Neural progenitor cell (in vitro differentiated cells): ENCODE results near the gene APOBEC3H. TPM values are rescaled to one million over a fixed set of nuclear protein-coding genes. Genes with fewer than 3 reads are reported as not detected.

Experiments
- DNase-seq: peaks from one replicate; pipeline ENCODE4 v3.0.0-alpha.2; 2016; ENCODE audit warnings: low spot score
- H2AFZ ChIP-seq: fragments of 200-600 bp; sonication (generic); replicated peaks from 2 replicates; pipeline ENCODE4 v1.6.1; 2016; ENCODE audit warnings: antibody characterized with exemption
- H3F3A ChIP-seq: fragments of 200-600 bp; sonication (generic); 2 replicates; pipeline ENCODE4 v1.6.1; 2016; ENCODE audit warnings: antibody characterized with exemption, low read depth
- H3K27ac ChIP-seq: fragments of 200-600 bp; sonication (generic); 2 replicates; pipeline ENCODE4 v1.5.1; 2016; ENCODE audit warnings: mild to moderate bottlenecking
- H3K27me3 ChIP-seq: fragments of 200-600 bp; sonication (generic); 2 replicates; pipeline ENCODE4 v1.6.1; 2016; ENCODE audit warnings: mild to moderate bottlenecking, moderate library complexity
- H3K36me3 ChIP-seq: fragments of 200-600 bp; sonication (generic); 2 replicates; pipeline ENCODE4 v1.5.1; 2016
- H3K4me1 ChIP-seq: fragments of 200-600 bp; sonication (generic); 2 replicates; pipeline ENCODE4 v1.6.1; 2016; ENCODE audit warnings: mixed run types
- H3K4me2 ChIP-seq: fragments of 200-600 bp; sonication (generic); 2 replicates; pipeline ENCODE4 v1.6.1; 2016
- H3K4me3 ChIP-seq: fragments of 200-600 bp; sonication (generic); 2 replicates; pipeline ENCODE4 v1.5.1; 2016
- H3K79me2 ChIP-seq: fragments of 200-600 bp; sonication (generic); 2 replicates; pipeline ENCODE4 v1.6.1; 2016; ENCODE audit warnings: low read depth
- H3K9ac ChIP-seq: fragments of 200-600 bp; sonication (generic); 2 replicates; pipeline ENCODE4 v1.6.1; 2016
- H3K9me3 ChIP-seq: fragments of 200-600 bp; sonication (generic); 2 replicates; pipeline ENCODE4 v1.5.1; 2016; ENCODE audit warnings: low read depth
- H4K20me1 ChIP-seq: fragments of 200-600 bp; sonication (generic); 2 replicates; pipeline ENCODE4 v1.6.1; 2016; ENCODE audit warnings: low read depth
- H3K27ac Mint-ChIP-seq: 3 replicates; pipeline ENCODE4 v1.8.0; 2021; ENCODE audit warnings: mixed read lengths
- H3K27me3 Mint-ChIP-seq: 2 replicates; pipeline ENCODE4 v1.8.0; 2022; ENCODE audit warnings: low read depth, mild to moderate bottlenecking, inconsistent platforms, moderate library complexity, mixed read lengths; ENCODE audit not compliant: insufficient read depth
- H3K36me3 Mint-ChIP-seq: 3 replicates; pipeline ENCODE4 v1.8.0; 2021; ENCODE audit warnings: mixed read lengths
- H3K4me1 Mint-ChIP-seq: 3 replicates; pipeline ENCODE4 v1.8.0; 2021; ENCODE audit warnings: mixed read lengths
- H3K4me3 Mint-ChIP-seq: 3 replicates; pipeline ENCODE4 v1.8.0; 2021; ENCODE audit warnings: mild to moderate bottlenecking, moderate library complexity, mixed read lengths
- H3K9me3 Mint-ChIP-seq: 3 replicates; pipeline ENCODE4 v1.8.0; 2020; ENCODE audit warnings: mixed read lengths
- EZH2 ChIP-seq: fragments of 200-600 bp; sonication (generic); IDR thresholded peaks from 2 replicates; pipeline ENCODE4 v1.6.1; 2017; ENCODE audit warnings: antibody characterized with exemption, mild to moderate bottlenecking, moderate library complexity
- EZH2phosphoT487 ChIP-seq: fragments of 200-600 bp; sonication (generic); IDR thresholded peaks from 2 replicates; pipeline ENCODE4 v1.6.1; 2017; ENCODE audit warnings: antibody characterized with exemption
- total RNA-seq: library from RNA; depleted of rRNA; stranded (reverse); fragments of >200 nt; gene quantifications from 2 replicates; pipeline ENCODE4 v1.2.3, GENCODE V29; 2015; ENCODE audit warnings: low replicate concordance
- TF ChIP-seq, protein P1 (sequence below): fragments of 200-600 bp; sonication (generic); IDR thresholded peaks from 2 replicates; pipeline ENCODE4 v1.5.1; 2017; ENCODE audit warnings: antibody characterized with exemption, mild to moderate bottlenecking

The APOBEC3H gene
- total RNA-seq, 1 donor from 2014 or later: 1.4 TPM

DNA sequence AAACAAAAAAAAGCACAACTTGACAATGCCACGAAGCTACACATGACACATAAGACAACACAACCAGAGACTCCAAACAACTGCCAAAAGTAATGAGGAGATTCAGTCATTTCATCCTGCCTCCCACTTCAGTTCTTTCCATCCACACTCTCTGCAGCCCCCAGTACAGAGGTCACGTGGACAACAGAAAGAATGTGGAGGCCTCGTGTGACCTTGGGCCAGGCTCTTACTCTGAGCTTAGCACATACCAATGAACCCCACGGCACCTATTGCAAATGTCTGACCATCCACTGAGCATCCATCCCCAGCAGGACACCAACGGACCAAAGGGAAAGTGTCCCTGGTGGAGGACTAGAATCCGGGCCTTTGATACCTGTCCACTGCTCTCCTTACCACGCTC, 42.9 kb downstream of the APOBEC3H start:
- peaks cover 6% of the 10 kb centered on the region for H3K4me1 ChIP-seq
- peak overlapping the region; percentile 4 for H3K4me3 Mint-ChIP-seq
- H3K9me3 ChIP-seq: no peaks in the 10 kb centered on the region
- H3F3A ChIP-seq: peaks cover 18% of the 10 kb centered on the region
- H3K27ac Mint-ChIP-seq: peak overlapping the region; percentile 68
- H3K4me1 Mint-ChIP-seq: peaks cover 27% of the 10 kb centered on the region
- no peak for DNase-seq
- no peak overlapping the region for H3K27ac ChIP-seq
- H3K4me2 ChIP-seq: no peak overlapping the region
- no peak overlapping the region for H3K9ac ChIP-seq
- no peaks in the 10 kb centered on the region for H3K36me3 Mint-ChIP-seq
- H3K27me3 ChIP-seq: peaks cover 18% of the 10 kb centered on the region
- no peaks in the 10 kb centered on the region for H3K9me3 Mint-ChIP-seq
- peaks cover 8% of the 10 kb centered on the region for H3K27me3 Mint-ChIP-seq
- peaks cover 3% of the 10 kb centered on the region for H4K20me1 ChIP-seq
- H3K4me3 ChIP-seq: no peak overlapping the region
- no peak overlapping the region for H2AFZ ChIP-seq
- no peaks in the 10 kb centered on the region for H3K79me2 ChIP-seq
- no peaks in the 10 kb centered on the region for H3K36me3 ChIP-seq
- no peak for TF ChIP-seq EZH2
- TF ChIP-seq, protein P1, sequence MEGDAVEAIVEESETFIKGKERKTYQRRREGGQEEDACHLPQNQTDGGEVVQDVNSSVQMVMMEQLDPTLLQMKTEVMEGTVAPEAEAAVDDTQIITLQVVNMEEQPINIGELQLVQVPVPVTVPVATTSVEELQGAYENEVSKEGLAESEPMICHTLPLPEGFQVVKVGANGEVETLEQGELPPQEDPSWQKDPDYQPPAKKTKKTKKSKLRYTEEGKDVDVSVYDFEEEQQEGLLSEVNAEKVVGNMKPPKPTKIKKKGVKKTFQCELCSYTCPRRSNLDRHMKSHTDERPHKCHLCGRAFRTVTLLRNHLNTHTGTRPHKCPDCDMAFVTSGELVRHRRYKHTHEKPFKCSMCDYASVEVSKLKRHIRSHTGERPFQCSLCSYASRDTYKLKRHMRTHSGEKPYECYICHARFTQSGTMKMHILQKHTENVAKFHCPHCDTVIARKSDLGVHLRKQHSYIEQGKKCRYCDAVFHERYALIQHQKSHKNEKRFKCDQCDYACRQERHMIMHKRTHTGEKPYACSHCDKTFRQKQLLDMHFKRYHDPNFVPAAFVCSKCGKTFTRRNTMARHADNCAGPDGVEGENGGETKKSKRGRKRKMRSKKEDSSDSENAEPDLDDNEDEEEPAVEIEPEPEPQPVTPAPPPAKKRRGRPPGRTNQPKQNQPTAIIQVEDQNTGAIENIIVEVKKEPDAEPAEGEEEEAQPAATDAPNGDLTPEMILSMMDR: no peak
- no peak for TF ChIP-seq EZH2phosphoT487

DNA sequence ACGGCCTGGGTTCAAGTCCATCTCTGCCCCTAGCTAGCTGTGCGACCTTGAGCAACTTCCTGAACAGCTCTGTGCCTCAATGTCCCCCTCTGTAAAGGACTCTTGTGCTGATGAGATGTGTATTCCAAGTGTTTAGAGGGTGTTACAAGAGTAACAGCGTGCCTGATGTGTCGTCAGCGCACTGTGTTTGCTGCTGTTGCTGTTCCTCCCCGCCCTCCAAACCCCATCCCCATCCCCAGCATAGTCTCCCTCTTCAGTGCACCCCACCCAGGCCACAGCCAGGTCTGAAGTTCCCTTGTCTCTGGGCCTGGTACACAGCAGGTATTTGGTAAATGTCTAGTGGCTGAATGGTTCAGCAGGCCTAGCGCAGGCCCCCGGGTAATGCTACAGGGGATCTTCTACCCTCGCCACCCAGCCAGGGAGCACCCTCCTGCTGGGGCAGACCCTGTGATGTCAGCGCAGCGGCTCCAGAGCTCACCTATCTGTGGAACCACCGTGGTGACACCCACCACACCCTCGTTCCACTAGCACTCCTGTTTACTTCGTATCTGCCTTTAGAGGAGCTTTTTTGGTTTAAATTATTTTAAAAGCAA, 45.1 kb downstream of the APOBEC3H start:
- H3K4me2 ChIP-seq: no peak overlapping the region
- TF ChIP-seq EZH2 (no peak), EZH2phosphoT487 (no peak)
- TF ChIP-seq, protein P1: no peak
- no peak overlapping the region for H3K4me3 ChIP-seq
- no peaks in the 10 kb centered on the region for H3K9me3 ChIP-seq
- peaks cover 18% of the 10 kb centered on the region for H3K27me3 ChIP-seq
- H3K9ac ChIP-seq: no peak overlapping the region
- peaks cover 6% of the 10 kb centered on the region for H3K4me1 ChIP-seq
- no peaks in the 10 kb centered on the region for H3K79me2 ChIP-seq
- H2AFZ ChIP-seq: no peak overlapping the region
- H3F3A ChIP-seq: peaks cover 31% of the 10 kb centered on the region
- H3K9me3 Mint-ChIP-seq: no peaks in the 10 kb centered on the region
- H3K27me3 Mint-ChIP-seq: peaks cover 10% of the 10 kb centered on the region
- DNase-seq: no peak
- no peak overlapping the region for H3K27ac Mint-ChIP-seq
- H3K36me3 ChIP-seq: no peaks in the 10 kb centered on the region
- peaks cover 3% of the 10 kb centered on the region for H4K20me1 ChIP-seq
- H3K4me1 Mint-ChIP-seq: peaks cover 26% of the 10 kb centered on the region
- H3K4me3 Mint-ChIP-seq: no peak overlapping the region
- H3K36me3 Mint-ChIP-seq: no peaks in the 10 kb centered on the region
- no peak overlapping the region for H3K27ac ChIP-seq

DNA sequence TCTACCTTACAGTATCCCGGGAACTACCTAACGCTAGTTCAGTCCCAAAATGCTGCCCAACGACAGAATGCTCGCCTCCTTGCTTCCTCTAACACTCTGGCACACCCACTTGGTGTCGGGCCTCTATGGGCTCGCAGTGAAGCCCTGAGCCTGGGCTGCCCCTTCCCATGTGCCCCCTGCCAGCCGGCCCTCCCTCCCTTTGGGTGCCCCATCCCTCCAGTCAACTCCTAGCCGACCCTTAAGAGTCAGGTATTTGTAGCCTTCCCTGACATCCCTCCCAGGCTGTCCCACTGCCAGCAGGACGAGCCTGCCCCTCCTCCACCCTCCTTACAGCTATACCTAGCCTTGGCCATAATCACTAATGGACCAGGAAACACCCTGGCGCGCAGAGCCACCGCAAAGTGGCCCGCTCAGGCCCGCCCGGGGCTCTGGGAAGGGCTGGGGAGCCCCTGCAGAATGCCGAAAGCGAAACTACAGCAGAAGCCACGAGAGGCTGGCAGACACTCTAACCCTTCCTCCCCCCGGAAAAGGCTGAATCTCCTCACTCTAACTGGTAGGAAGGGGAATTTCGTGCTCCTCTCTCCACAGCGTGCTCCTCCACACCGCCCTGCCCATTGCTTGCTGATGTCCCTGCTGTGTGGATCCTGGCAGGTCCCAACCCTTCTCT, 47.2 kb downstream of the APOBEC3H start:
- Histone ChIP-seq H3K27ac (no peak overlapping the region), H3F3A (peaks cover 31% of the 10 kb centered on the region), H3K9me3 (no peaks in the 10 kb centered on the region), H3K36me3 (no peaks in the 10 kb centered on the region), H3K4me2 (peak overlapping the region; percentile 91), H3K4me1 (peaks cover 6% of the 10 kb centered on the region), H3K9ac (no peak overlapping the region), H3K27me3 (peaks cover 18% of the 10 kb centered on the region), H3K4me3 (peak overlapping the region; percentile 96), H4K20me1 (peaks cover 3% of the 10 kb centered on the region), H2AFZ (no peak overlapping the region), H3K79me2 (no peaks in the 10 kb centered on the region)
- H3K27me3 Mint-ChIP-seq: peaks cover 10% of the 10 kb centered on the region
- peak overlapping the region; percentile 85 for H3K4me3 Mint-ChIP-seq
- TF ChIP-seq EZH2 (no peak), EZH2phosphoT487 (no peak)
- TF ChIP-seq, protein P1: no peak
- H3K9me3 Mint-ChIP-seq: no peaks in the 10 kb centered on the region
- peak; percentile 36 for DNase-seq
- no peaks in the 10 kb centered on the region for H3K36me3 Mint-ChIP-seq
- no peak overlapping the region for H3K27ac Mint-ChIP-seq
- peaks cover 23% of the 10 kb centered on the region for H3K4me1 Mint-ChIP-seq
